CD4-positive, alpha-beta T cell (primary cell): ENCODE measurements around the gene SIPA1. TPM values are rescaled to one million over a fixed set of nuclear protein-coding genes. Genes with fewer than 3 reads are reported as not detected.

Source experiments
- ATAC-seq: fragments of 200-7000 bp; cut with Tn5 transposase; one replicate; pipeline ENCODE4 v1.10.0; 2022; ENCODE audit warnings: mild to moderate bottlenecking; ENCODE audit not compliant: poor library complexity
- CTCF ChIA-PET: fragments of 350-600 bp; sonication (Branson Sonifier 250); formaldehyde crosslinking; loops from one replicate; lab custom pipeline; 2021; ENCODE audit warnings: antibody characterized with exemption, inconsistent platforms; lab: Charles Lee
- POLR2A ChIA-PET: fragments of 350-600 bp; sonication (Branson Sonifier 250); formaldehyde crosslinking; loops from one replicate; lab custom pipeline; 2021; ENCODE audit warnings: antibody characterized with exemption, inconsistent platforms; lab: Charles Lee
- DNase-seq, 14 experiments: peaks; one replicate each; pipeline ENCODE4 v3.0.0-alpha.2; 2013 to 2020; ENCODE audit warnings: mixed read lengths in 2 of 14
- H3K27ac ChIP-seq, 2 donors: one replicate each; pipeline versions ENCODE4 v1.5.1 to v1.7.0; 2013; ENCODE audit warnings: low read length in 2 of 2, low read depth in 1 of 2, mild to moderate bottlenecking in 1 of 2
- H3K27me3 ChIP-seq, 2 experiments: 1 replicate in 1 of 2; 2 replicates in 1 of 2; pipeline versions ENCODE4 v1.6.1 to v1.7.0; 2013; ENCODE audit warnings: low read length in 2 of 2, control low read depth in 1 of 2, mild to moderate bottlenecking in 1 of 2, moderate library complexity in 1 of 2; ENCODE audit not compliant: insufficient read depth in 2 of 2, control insufficient read depth in 1 of 2
- H3K36me3 ChIP-seq: one replicate; pipeline ENCODE4 v1.6.1; 2013; ENCODE audit warnings: low read length, control low read depth; ENCODE audit not compliant: insufficient read depth
- H3K4me1 ChIP-seq: one replicate; pipeline ENCODE4 v1.6.1; 2013; ENCODE audit warnings: low read length, control low read depth; ENCODE audit not compliant: insufficient read depth
- H3K4me3 ChIP-seq: one replicate; pipeline ENCODE4 v1.5.1; 2013; ENCODE audit warnings: mild to moderate bottlenecking, low read length, moderate library complexity
- H3K9me3 ChIP-seq, 2 experiments: 1 replicate in 1 of 2; 2 replicates in 1 of 2; pipeline versions ENCODE4 v1.6.1 to v1.7.0; 2013; ENCODE audit warnings: low read length in 2 of 2, mild to moderate bottlenecking in 2 of 2, control low read depth in 1 of 2, moderate library complexity in 1 of 2; ENCODE audit not compliant: control insufficient read depth in 1 of 2, insufficient read depth in 1 of 2
- H3K27ac Mint-ChIP-seq: one replicate; pipeline ENCODE4 v1.8.0; 2020; ENCODE audit warnings: mixed read lengths
- H3K27me3 Mint-ChIP-seq: one replicate; pipeline ENCODE4 v1.8.0; 2021; ENCODE audit warnings: mixed read lengths
- H3K36me3 Mint-ChIP-seq: one replicate; pipeline ENCODE4 v1.8.0; 2021; ENCODE audit warnings: low read depth, mixed read lengths
- H3K4me1 Mint-ChIP-seq: one replicate; pipeline ENCODE4 v1.8.0; 2021; ENCODE audit warnings: low read depth, mixed read lengths
- H3K4me3 Mint-ChIP-seq: one replicate; pipeline ENCODE4 v1.8.0; 2020; ENCODE audit warnings: mild to moderate bottlenecking, mixed read lengths
- H3K9me3 Mint-ChIP-seq: one replicate; pipeline ENCODE4 v1.8.0; 2020; ENCODE audit warnings: mixed read lengths
- CTCF ChIP-seq: fragments of 200-600 bp; IDR thresholded peaks from one replicate; pipeline ENCODE4 v1.8.0; 2022; ENCODE audit warnings: antibody characterized with exemption, mild to moderate bottlenecking
- intact Hi-C, 2 experiments: fragments of 100-400 bp; cut with DNase I in 1 of 2; cut with micrococcal nuclease in 1 of 2; formaldehyde crosslinking; loops; one replicate each; pipeline versions ENCODE4 v1.15.1 to v1.9.0; 2023 to 2025; cut with DNase I, micrococcal nuclease
- polyA plus RNA-seq, 2 donors: library from polyadenylated mRNA; unstranded; fragments of 120-200 nt; gene quantifications; one replicate each; pipeline ENCODE4 v1.2.1, GENCODE V29; 2013
- total RNA-seq, 174 experiments: library from RNA in 2 of 174; stranded (reverse) in 2 of 174; gene quantifications; one replicate each; pipeline ENCODE4 v1.2.3 and lab custom pipeline; 2021 to 2026

The SIPA1 gene, protein sequence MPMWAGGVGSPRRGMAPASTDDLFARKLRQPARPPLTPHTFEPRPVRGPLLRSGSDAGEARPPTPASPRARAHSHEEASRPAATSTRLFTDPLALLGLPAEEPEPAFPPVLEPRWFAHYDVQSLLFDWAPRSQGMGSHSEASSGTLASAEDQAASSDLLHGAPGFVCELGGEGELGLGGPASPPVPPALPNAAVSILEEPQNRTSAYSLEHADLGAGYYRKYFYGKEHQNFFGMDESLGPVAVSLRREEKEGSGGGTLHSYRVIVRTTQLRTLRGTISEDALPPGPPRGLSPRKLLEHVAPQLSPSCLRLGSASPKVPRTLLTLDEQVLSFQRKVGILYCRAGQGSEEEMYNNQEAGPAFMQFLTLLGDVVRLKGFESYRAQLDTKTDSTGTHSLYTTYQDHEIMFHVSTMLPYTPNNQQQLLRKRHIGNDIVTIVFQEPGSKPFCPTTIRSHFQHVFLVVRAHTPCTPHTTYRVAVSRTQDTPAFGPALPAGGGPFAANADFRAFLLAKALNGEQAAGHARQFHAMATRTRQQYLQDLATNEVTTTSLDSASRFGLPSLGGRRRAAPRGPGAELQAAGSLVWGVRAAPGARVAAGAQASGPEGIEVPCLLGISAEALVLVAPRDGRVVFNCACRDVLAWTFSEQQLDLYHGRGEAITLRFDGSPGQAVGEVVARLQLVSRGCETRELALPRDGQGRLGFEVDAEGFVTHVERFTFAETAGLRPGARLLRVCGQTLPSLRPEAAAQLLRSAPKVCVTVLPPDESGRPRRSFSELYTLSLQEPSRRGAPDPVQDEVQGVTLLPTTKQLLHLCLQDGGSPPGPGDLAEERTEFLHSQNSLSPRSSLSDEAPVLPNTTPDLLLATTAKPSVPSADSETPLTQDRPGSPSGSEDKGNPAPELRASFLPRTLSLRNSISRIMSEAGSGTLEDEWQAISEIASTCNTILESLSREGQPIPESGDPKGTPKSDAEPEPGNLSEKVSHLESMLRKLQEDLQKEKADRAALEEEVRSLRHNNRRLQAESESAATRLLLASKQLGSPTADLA
- total RNA-seq = 100 to 1,000 TPM; 272 to 298 TPM
- 134 TPM for polyA plus RNA-seq (2013, experiment 1 of 2)
- 146 TPM for polyA plus RNA-seq (2013, experiment 2 of 2)
- 10.9 to 266 (median 119) reads per million in 172 experiments for total RNA-seq (lab: John Stamatoyannopoulos, UW)

- Histone ChIP-seq H3K36me3 (peaks cover 66% of the 10 kb centered on the region), H3K4me1 (peaks cover 74% of the 10 kb centered on the region), H3K4me3 (peak within 1 kb of the TSS; percentile 100), H3K27ac (peak within 1 kb of the TSS; percentile 92 to 95), H3K27me3 (no peaks in the 10 kb centered on the region), H3K9me3 (no peaks in the 10 kb centered on the region)
- ATAC-seq = peak; percentile 43
- H3K27ac Mint-ChIP-seq = peak within 1 kb of the TSS; percentile 100
- intact Hi-C loops = loop anchor here in 1 of 2 experiments (1.0 to 2.0 kb wide), 3 partner anchors 14 to 25 kb away; no protein-coding TSS in a partner anchor
- H3K4me1 Mint-ChIP-seq = peaks cover 60% of the 10 kb centered on the region
- peak within 1 kb of the TSS; percentile 97 for H3K4me3 Mint-ChIP-seq
- H3K27me3 Mint-ChIP-seq = no peaks in the 10 kb centered on the region
- peaks cover 58% of the 10 kb centered on the region for H3K36me3 Mint-ChIP-seq
- ChIA-PET POLR2A (interaction anchor here (0.6 to 6.1 kb wide), 19 partner anchors 8 to 675 kb away, joined by 3 to 244 read pairs (median 4); partner anchors contain the start of genes BANF1, EIF1AD, KAT5 and MAP3K11), CTCF (interaction anchor here (0.8 to 2.4 kb wide), 5 partner anchors 12 to 222 kb away, joined by 3 to 10 read pairs (median 6); partner anchors contain the start of genes KAT5 and MUS81)
- no peaks in the 10 kb centered on the region for H3K9me3 Mint-ChIP-seq
- no peak for TF ChIP-seq CTCF
- peak; percentile 50 to 90 (median 68) for DNase-seq
Observed at GRCh38 chr11:65637794-65638419, at the start of gene SIPA1. Gene SIPA1, plus strand, starts transcription at chr11:65638101. Its CDS starts 2,821 bp downstream, at chr11:65640922.

DNA sequence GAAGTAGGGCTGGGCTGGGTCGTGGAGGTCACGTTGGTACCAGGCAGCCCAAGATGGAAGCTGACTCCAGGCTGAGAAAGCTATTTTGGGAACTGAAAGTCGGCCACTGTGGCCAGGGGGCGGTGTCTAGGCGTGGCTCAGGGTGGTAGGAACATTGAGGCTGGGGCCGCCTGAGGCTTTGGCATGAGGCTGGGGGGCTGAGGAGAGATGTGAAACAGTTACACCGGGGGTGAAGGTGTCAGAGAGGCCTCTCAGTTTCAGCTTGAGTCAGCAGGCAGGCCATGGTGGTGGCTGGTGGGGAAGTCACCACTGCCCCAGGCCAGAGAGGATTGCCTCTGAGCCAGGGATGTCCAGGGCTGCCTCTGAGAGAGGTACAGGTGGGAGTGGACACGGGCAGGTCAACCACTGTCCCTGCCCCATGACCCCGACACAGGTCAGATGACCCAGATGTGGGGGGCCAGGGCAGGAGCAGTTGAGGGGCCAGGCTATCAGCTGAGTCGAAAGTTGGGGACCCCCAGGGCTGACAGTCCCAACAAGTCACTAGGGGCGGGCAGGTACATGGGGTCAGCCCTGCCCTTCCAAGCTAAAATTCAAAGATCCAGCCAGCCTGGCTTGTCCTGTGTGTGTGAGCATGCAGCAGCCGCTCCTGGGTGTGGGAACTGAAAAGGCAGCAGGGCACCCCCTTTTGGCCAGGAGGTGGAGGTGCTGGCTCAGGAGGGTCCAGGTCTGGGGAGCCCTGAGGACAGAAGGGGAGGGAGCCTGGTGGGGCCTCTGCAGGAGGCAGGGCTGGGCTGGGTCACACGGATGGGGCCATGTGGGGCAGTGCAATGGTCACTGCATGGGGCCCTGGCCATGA is 49.5 kb upstream of the SIPA1 start:
- Histone ChIP-seq H3K36me3 (peaks cover 54% of the 10 kb centered on the region), H3K4me3 (no peak overlapping the region), H3K9me3 (no peaks in the 10 kb centered on the region), H3K27ac (peak overlapping the region; percentile 1 to 60), H3K4me1 (peaks cover 33% of the 10 kb centered on the region), H3K27me3 (no peaks in the 10 kb centered on the region)
- peak; percentile 70 for TF ChIP-seq CTCF
- Mint-ChIP-seq H3K4me3 (no peak overlapping the region), H3K27me3 (no peaks in the 10 kb centered on the region), H3K9me3 (no peaks in the 10 kb centered on the region), H3K36me3 (peaks cover 47% of the 10 kb centered on the region), H3K4me1 (peaks cover 17% of the 10 kb centered on the region), H3K27ac (peak overlapping the region; percentile 21)
- DNase-seq (peak; percentile 63 to 90 (median 74)), ATAC-seq (peak; percentile 99)
- ChIA-PET POLR2A (interaction anchor here (0.6 to 3.3 kb wide), 11 partner anchors 10 to 204 kb away, joined by 3 to 28 read pairs (median 6); partner anchors contain the start of genes EHBP1L1, FAM89B, MALAT1 and PCNX3), CTCF (interaction anchor here (0.8 to 5.6 kb wide), 16 partner anchors 12 to 206 kb away, joined by 3 to 86 read pairs (median 4); partner anchors contain the start of genes EHBP1L1, FAM89B, FRMD8 and KAT5)
- intact Hi-C loops = loop anchor here (1.0 kb wide), 3 partner anchors 14 to 222 kb away; no protein-coding TSS in a partner anchor
